C1 segment of cervical spinal cord (tissue), 14 donors: ENCODE data around the gene ABCC3.

Experiments used
- DNase-seq, 14 donors: peaks; one replicate each; lab custom pipeline; 2025; lab: John Stamatoyannopoulos, UW

The ABCC3 gene

GRCh38 chr17:50642722-50643656, 8.3 kb downstream of the ABCC3 start:
- no peak for DNase-seq

DNA sequence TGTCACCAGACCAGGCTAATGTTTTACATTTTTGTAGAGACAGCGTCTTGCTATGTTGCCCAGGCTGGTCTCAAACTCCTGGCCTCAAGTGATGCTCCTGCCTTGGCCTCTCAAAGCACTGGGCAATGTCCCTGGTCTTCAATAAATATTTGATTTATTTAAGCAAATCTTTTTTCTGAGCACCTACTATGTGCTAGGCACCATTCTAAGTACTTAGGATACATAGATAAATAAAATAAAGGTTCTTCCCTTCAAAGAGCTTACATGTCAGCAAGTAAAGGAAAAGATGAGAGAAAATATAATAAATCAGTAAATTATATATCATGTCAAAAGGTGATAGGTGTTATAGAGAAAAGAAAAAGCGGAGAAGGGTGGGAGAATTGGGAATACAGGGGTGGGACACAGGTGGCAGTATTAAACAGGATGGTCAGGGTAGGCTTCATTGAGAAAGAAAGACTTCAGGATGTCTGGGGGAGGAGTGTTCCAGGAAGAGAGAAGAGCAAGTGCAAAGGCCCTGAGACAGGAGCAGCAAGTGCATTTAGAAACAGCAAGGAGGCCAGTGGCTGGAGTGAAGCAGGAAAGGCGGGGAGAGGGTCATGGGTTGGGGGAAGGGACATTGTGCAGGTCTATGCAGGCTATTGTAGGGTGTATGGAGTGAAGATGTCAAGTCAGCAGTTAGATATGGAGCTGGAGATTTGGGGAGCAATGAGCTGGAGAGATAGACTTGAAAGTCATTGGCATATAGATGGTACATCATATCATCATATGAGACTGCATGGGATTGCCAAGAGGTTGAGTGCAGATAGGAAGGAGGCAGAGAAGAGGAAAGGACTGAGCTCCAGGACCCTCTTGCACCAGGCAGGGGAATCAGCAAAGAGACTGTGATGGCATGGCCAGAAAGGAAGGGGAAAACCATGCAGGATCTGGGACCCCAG, 11.3 kb downstream of the ABCC3 start:
- no peak for DNase-seq

- DNase-seq, result peak in 1 of 14 donors; percentile 31
Observed at GRCh38 chr17:50647187-50647586, 12.5 kb downstream of the ABCC3 start.

DNA sequence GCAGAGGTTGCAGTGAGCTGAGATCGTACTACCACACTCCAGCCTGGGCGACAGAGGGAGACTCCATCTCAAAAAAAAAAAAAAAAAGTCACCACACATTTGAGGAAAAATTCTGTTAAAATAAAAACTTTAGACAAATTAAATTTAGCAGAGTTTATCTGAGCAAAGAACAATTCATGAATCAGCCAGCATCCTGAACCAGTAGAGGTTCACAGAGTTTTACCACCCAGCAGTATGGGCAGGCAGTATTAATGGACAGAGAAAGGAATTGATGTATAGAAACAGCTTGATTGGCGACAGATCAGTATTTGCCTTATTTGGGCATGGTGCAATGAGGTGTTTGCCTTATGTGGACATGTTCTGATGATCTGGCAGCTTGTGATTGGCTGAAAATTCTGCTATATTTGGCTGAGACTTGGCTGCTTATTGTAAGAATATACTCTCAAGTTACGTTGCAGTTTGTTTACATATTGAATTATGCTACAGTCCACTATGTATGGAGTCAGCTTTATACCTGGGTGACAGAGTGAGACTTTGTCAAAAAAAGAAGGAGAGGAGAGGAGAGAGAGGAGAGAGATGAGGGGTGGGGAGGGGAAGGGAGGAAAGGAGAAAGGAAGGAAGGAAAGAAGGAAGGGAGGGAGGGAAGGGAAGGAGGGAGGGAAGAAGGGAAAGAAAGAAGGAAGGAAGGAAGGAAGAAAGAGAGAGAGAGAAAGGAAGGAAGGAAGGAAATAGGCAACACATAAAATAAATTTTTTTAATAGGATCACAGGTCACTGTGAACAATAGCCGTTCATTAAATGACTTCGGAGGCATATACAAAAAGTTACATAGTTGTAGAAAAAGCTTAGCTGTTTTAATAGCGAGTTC, 14.6 kb downstream of the ABCC3 start:
- no peak for DNase-seq

DNA sequence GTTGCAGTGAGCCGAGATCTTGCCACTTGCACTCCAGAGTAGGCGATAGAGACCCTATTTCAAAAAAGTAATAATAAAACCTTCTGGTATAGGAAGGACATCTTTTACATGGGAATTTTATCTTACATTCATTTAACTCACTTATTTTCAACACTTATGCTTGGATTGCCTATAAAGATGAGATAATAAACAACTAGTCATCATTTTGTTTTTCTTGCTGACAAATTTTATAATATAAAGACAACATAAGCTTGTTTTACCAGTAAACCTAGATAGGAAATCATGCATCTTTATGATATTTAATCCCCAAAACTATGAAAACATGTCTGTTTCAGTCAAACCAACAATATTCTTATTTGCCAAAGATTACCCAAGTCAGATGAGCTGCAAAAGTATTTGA, 17.0 kb downstream of the ABCC3 start:
- no peak for DNase-seq

- DNase-seq, result no peak
Observed at GRCh38 chr17:50653738-50654137, 19.1 kb downstream of the ABCC3 start.

DNA sequence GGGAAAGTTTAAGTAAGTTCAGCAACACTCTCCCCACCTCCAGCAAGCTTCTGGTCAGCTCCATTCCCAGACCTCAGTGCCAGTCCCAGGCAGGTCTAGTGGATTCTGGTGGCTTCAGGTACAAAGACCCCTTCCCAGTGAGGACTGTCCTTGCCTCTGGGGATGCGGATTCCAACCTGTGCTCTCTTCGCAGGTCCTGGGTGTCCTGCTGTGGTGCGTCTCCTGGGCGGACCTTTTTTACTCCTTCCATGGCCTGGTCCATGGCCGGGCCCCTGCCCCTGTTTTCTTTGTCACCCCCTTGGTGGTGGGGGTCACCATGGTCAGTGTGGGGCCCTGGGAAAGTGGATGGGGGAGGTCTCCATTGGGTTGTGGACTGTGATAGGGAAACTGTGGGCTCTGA, 21.8 kb downstream of the ABCC3 start:
- no peak for DNase-seq

DNA sequence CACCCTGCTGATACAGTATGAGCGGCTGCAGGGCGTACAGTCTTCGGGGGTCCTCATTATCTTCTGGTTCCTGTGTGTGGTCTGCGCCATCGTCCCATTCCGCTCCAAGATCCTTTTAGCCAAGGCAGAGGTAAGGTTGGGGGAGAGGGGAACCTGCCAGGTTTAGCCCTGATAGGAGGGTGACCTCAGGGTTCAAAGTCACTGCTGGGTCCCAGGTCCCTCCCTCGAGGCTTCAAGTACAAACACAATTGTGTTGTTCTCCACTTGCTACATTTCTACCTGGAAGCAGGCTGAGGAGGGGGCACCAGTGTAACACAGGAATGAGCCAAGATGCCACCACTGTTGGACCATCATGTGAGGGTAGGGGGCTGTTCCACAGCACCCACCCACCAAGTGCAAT, 22.4 kb downstream of the ABCC3 start:
- DNase-seq, result no peak

- no peak for DNase-seq
Observed at GRCh38 chr17:50657627-50658026, 22.9 kb downstream of the ABCC3 start.

DNA sequence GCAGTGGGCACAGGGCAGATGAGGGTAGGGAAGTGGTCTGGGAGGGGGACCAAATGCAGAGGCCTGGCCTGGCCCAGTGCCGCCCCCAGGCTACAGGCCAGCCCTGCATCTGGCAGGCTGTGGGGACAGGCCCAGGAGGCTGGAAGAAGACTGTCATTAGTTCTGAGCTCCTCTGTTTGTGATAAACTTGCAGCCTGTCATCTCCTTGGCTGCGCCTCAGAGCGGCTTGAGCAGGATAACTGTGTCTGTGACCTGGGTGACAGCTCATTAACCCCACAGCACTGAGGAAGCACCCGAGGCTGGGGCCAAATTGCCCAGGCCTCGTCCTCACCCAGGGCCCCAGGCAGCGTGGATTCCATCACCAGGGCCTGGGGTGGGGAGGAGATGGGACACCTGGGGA, 23.9 kb downstream of the ABCC3 start:
- DNase-seq, result no peak

DNA sequence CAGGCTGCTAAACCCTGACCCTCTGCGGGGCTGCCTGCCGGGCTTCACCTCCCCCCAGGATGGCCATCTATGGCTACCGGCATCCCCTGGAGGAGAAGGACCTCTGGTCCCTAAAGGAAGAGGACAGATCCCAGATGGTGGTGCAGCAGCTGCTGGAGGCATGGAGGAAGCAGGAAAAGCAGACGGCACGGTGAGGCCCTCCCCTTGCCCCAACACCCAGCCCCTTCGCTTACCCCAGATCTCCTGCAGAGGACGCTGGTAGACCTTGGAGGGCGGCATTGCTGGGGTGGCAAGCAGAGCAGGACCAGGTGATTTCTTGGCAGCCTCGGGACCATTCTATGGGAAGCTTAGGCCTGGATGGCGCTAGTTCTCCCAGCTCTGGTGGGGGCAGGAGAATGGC, 24.5 kb downstream of the ABCC3 start:
- DNase-seq, result no peak

GRCh38 chr17:50660042-50660886, 25.6 kb downstream of the ABCC3 start:
- no peak for DNase-seq

DNA sequence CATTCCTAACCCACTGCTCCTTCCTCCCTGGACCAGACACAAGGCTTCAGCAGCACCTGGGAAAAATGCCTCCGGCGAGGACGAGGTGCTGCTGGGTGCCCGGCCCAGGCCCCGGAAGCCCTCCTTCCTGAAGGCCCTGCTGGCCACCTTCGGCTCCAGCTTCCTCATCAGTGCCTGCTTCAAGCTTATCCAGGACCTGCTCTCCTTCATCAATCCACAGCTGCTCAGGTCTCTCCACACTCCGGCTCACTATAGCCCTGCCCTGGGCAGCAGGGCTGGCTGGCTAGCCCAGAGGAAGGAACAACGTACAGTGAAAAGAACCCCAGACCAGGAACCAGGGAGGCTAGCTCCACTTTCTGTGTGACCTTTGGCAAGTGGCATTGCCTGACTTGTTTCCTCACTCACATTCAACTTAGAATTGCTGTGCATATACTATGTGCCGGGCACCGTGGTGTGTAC, 26.2 kb downstream of the ABCC3 start:
- DNase-seq, result no peak

- DNase-seq, result no peak
Observed at GRCh38 chr17:50661348-50661747, 26.7 kb downstream of the ABCC3 start.

DNA sequence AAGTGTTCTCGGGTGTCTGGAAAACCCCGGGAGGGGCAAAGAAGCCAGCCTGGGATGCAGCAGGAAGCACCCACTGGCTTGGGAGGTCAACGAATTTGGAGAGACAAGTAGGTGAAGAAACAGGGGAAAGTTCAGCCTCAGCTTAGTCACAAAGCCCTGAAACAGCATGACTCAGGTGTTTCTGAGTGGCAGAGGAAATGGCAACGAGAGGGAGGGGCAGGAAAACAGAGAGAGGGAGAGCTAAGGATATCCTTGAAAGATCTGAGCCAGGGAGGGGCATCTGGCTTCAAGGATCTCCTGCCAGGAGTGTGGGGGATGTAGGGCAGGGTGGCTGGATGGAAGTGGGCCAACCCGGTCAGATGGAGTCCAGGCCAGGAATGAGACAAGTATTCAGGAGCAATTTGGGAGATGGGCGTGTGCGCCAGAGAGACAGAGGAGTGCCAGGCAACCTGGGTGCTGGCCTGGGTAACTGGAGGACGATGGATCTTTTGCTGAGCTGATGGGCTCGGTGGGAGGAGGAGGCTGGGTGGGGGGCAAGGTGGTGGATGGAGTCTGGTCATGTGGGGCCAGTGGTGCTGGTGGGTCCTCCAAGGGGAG, 27.2 kb downstream of the ABCC3 start:
- peak in 2 of 14 donors; percentile 20 to 32 for DNase-seq

DNA sequence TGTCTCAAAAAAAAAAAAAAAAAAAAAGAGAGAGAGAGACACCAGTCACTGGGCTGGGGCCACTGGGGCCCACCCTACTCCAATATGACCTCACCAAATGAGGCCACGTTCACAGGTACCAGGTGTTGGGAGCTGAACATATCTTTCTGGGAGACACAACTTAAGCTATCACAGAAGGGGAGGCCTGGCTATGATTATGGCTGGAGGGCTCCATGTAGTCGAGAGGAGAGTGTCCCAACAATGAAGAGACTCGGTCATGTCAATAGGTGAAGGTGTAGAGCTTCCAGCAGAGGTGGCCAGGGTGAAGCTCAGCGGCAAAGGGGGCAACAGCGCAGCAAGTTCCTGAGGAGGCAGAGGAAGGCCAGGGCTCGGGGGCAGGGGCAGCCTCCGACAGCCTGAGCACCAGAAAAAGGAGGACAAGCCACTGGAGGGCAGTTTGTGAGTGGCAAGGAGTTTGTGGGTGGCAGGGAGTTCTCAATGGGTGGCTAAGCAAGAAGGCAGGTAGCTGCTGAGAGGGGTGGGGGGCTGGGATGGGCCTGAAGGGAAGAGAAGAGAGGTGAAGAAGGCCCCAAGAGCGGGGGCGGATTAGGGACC, 28.0 kb downstream of the ABCC3 start:
- DNase-seq, result no peak

DNA sequence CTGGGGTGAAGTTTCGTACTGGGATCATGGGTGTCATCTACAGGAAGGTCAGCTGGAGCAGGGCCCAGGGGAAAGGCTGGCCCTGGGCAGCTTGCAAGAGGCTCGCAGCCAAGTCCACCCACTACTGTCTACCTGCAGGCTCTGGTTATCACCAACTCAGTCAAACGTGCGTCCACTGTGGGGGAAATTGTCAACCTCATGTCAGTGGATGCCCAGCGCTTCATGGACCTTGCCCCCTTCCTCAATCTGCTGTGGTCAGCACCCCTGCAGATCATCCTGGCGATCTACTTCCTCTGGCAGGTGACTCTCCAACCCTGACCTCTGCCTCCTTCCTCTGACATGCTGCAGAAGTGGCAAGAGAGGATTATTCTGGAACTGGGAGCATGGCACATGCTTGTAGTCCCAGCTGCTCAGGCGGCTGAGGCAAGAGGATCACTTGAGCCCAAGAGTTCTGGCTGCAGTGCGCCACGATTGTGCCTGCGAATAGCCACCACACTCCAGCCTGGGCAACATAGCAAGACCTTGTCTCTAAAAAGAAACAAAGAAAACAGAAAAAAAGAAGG, 29.2 kb downstream of the ABCC3 start:
- no peak for DNase-seq

DNA sequence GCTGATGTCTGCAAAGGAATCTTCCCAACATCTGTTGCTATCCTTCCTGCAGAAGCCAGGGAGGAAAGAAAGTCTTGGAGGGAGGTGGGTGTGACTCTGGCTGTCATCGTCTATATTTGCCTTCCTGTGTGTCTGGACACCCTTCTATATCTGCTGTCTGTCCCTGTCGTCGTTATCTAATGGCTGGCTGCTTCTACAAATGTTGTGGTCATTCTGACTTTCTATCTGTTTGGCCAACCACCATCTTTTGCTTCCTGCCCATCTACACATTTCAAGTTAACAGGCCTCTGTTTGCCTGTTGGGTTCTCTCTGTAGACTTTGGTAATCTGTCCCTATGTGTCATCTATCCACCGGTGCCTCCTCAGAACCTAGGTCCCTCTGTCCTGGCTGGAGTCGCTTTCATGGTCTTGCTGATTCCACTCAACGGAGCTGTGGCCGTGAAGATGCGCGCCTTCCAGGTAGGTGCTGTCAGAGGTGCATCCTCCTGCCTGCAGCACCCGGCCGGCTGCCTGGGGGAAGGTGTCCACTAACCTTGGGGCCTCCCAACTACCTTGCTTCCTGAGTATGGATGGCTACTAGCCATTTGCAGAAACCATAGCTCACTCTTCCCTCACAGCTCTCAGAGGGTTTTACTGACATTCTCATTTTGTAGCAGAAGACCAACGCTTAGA, 30.2 kb downstream of the ABCC3 start:
- DNase-seq, result no peak

- DNase-seq, result no peak
Observed at GRCh38 chr17:50665838-50666237, 31.2 kb downstream of the ABCC3 start.
